ENCODE results near the gene FRMD4A.

FRMD4A gene

DNA sequence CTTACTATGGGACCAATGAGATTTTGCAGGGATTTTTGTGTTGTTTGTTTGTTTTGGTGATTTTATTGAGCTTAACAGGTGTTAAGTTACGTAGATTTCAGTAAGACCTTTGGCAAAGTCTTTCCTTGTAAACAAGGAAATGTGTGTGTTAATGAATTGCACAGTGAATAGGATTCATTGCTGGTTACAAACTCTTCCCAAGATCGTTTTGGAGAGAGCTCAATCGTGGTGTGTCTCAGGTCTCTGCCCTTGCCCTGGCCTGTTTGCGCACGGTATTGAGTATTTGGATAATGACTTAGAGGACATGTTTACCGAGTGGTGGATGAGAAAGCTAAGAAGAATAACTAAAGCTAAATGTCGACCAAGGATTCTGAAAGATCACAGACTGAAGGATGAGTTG lies 702.1 kb downstream of the FRMD4A start:
- no peak for DNase-seq

DNA sequence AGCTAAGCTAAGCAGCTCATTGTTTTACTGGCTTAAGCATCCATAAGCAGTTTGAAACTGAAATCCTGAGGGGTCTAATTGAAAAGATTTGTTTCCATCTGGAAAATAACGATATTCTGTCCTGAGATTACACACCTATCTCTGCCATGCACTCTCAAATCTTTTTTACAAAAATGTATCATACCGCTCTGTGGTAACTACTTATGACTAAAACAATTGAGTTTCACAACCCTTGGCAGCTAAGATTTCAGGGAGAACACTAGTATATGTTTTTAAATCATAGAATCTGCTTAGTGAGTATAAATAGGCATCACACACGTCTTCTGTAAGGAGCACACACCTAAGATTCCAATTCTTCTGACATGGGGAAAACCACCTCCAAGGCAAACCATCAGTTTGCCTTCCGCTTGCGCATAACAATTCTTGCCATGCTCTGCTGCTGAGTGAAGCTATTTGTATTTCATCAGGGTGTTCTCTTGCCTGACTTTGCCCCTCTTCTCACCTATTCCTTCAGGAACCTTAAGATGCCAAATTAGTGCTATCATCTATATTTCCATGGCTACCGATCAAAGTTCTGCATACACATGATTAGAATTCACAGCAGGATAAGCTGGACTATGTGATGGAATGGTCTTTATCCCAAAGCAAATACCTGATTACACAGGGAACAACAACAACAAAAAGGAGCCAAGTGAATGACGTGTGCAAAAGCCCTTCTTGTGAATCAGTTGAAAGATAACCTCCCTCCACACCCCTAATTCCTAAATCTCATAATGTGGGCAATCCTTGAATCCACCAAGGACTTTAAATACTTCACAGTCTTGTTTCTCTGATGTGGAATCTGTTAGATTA lies 703.0 kb downstream of the FRMD4A start:
- no peak for DNase-seq

- DNase-seq = no peak
These were observed 706.1 kb downstream of the FRMD4A start for GRCh38 chr10:13624630-13625029.

DNA sequence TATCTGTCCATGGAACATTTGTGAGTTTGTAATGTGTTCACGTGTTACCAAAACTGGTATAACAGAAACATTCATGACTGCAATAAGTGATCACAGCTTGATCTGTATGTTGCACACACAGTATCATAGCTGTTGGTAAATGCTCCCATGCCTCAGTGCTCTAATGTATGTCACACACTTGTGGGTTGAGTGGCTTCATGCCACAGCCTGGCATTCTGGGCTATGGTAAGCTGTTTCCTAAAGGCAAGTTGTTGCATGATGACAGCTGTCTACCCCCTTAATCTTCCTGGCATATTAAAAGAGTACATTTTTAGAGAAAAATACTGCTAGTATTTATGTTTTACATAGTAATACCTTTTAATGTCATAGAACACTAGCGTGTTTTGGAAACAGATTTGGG lies 708.8 kb downstream of the FRMD4A start:
- no peak for DNase-seq

- no peak for DNase-seq
These were observed 713.6 kb downstream of the FRMD4A start for GRCh38 chr10:13617116-13617515.

DNA sequence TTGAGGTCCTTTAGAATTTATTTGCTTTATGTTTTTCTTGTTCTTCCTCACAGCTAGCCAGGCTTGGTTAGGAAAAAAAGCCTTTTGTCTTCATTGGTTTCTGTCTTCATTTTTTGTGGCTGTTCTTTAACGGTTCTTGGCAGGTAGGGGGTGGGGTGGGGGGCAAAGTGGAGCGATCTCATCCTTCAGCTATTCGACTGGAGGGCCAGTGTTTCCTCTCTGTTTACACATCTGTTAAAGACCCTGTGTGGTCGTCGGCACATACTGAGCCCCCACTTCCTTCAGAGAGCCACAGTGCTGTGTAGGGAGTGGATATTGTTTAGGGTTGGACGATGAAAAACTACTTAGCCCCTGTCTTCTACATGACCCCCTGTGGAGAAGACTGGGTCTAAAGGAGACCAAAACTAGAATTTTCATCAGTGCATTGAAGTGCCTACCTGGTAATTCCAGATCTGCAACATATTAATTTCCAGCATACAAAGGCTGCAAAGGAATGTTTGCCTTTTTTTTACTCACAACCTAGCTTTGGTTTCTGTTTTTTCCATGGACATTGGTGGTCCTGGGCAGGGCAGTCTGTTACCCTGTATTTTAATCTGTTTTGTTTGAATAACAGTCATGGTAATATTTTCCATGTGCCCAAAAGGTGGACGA lies 714.9 kb downstream of the FRMD4A start:
- no peak for DNase-seq

GRCh38 chr10:13614530-13615332 lies 716.0 kb downstream of the FRMD4A start:
- DNase-seq = no peak

DNA sequence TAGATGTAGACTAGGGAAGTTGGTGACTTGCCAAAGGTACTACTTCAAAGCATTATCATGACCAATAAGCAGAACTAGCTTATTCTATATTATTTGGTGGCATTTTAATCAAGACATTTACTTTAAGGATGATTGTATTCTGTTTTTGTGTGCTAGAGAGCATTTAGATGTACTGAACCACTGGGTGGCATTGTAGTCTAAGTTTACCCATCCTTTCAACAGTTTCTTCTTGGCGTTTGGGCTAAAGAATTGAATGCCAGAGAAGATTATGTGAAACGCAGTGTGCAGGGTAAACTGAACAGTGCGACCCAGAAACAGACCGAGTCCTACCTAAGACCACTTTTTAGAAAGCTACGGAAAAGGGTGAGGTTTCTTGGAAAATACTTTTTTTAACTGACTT lies 717.2 kb downstream of the FRMD4A start:
- no peak for DNase-seq

DNA sequence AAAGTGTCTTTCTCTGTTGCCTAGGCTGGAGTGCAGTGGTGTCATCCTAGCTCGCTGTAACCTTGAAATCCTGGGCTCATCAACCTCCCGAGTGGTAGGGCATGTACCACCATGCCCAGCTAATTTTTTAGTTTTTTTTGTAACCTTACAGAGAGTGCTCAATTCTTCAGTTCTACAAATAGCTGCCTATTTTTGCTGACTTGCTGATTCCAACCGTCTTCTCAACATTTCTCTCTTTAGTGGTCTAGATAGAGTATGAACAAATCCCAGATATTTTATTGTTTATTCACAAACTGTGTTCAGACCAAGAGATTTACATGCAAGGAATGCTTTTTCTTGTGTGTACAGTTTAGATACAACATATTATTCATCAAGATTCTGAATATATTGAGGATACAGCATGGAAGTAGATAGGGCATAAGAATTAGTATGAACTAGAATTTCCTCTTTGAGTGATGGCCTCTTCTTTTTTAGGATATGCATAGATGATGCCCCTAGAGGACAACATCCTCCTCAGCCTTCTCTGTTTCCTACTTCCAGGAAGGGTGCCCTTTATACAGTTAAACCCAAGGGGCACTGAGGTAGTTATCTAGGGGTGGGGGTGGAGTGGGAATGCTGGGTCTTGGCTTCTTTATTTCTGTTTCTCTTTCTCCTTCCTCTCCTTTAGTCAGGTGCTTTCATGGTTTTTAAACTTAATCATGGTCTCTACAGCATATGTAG lies 717.9 kb downstream of the FRMD4A start:
- DNase-seq = no peak

DNA sequence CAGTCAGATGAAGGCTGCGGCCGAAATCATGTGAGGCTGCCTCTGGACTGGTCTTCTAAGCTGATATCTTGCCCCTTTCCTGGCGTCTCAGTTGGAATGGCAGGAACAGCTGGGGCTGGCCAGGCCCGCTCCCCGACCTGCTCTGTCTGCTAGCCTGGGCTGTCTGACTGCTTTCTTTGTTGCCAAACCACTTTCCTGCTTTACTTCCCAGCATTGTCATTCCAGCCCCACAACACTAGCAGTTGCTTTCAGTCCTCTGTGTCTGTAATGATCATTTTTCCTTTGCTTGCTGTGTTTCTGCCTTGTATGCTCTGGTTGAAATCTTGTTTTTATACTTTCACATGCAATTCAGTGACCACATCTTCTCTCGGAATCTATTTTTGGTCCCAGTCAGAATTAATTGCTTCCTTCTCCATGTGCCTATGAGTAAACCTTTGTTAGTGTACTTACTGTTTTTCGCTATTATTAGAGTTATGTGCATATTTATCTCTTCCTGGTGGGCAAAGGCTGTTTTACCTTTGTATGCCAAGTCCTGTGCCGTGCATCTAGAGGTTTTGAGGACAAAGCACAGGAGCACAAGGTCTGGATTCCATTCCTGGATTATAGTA lies 722.4 kb downstream of the FRMD4A start:
- no peak for DNase-seq

DNA sequence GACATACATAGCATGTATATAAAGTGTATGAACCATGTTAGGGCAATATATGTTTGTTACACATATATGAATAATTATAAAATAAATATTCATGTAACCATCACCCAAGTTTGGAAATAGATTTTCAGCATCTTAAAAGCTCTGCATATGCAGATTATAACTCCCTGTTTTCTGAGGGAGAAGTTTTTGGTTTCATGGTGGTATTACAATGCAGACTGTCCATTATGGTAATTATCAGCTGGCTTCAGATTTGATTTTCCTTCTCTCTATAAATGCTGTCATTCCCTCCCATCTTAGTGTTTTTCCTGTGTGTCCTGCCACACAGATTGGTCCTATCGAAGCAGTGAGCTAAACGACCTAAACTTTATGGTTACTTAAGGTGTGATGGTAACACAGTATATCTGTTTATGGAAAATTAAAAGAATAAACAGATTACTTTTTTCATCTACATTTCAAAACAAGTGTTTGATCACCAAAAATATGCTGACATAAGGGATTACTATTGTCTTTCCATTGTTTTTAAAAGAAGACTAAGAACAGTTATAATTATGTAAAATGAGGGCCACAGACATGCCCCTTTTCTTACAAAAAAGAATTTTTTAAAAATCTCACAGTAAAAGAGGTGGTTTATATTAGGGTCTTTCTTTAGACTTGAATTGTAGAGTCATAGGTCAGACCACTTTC lies 726.2 kb downstream of the FRMD4A start:
- no peak for DNase-seq

DNA sequence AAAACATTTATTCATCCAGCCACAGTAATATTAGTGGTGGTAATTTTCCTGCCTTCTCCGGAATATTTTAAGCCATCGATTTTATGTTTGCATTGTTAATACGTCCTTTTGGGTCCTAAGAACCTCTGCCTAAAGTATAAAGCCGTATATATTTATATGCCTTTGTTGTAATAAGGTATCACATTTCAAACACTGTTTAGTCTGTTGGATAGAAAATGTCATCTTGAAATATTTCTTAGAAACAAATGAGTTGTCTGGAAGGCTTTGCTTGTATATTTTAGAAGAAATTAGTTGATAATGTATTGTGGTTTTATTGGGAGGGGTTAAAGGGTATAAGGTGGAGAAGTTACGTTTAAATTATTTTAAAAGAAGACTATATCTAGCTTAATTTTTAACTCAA lies 732.8 kb downstream of the FRMD4A start:
- DNase-seq = no peak

- no peak for DNase-seq
These were observed 736.1 kb downstream of the FRMD4A start for GRCh38 chr10:13594641-13595040.

Measured in NCI-H1436 (cell line).